CD1c-positive myeloid dendritic cell (primary cell): ENCODE results near the gene UROC1.

Source experiments
- DNase-seq: peaks from one replicate; pipeline ENCODE4 v3.0.0-alpha.2; 2016; ENCODE audit errors: extremely low spot score

Gene UROC1

DNA sequence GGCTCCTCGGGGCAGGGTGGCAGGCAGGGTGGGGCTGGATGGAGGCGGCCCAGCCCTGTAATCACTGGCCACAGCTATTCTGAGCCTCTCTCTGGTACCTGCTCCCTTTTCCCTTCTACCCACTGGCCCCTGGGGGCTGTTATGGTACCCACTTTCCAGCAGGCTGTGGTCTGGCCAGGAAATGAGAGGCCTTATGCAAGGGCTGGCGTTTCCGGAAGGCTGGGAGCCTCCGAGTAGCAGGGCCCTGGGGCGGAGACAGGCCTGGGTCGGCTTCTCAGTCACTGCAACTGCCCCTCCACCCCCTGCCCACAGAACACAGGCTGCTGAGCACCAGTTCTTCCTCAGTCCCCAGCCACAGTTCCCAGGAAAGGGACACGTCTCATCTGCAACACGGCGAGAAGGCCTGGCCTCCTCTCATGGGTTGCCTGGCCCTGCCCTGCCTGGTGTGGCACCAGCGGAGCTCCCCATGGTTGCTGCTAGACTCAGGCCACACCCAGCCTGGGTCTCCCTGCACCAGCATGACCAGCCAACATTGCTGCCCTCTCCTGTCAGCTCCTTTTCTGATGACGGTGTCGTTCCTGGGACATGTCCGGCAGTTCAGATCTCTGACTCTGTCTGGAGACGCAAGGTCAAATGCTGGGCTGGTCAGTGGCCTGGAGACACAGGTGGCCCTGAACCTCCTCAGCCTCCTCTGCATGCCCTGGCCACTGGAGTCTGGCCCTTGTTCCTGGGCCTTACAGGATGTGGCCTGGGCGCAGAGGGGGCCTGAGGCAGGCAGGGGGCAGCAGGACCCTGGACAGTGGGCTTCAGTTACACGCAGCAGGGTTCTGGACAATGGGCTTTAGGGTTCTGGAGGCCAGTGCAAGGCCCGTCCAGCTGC, 12.8 kb upstream of the UROC1 start:
- DNase-seq, result peak; percentile 77

DNA sequence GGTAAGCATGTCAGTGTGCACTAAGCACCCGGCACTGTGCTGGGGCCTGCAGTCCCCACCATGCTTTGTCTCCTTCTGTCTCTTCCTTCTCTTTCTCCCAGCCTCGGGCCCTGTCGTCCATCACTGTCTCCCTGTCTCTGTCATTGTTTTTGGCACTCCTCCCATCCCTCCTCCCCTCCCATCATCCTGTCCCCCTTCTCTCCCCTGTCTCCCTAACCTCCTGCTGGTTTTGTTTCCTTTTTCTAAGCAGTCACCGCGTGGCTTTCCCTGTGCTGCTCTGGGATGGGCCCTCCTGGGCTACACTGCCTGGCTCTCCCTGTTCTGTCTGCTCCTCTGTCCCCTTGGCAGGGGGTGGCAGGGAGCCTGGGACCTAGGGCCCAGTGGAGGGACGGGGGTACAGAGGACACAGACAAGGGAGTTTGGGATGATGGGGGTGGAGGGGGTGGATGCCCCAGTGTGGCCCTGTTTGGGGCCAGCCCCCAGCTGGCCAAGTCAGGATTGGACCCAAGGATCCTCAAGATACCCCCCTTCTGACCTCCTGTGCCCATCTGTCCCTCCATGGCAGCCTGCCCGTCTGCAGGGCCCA, 12.1 kb upstream of the UROC1 start:
- no peak for DNase-seq

DNA sequence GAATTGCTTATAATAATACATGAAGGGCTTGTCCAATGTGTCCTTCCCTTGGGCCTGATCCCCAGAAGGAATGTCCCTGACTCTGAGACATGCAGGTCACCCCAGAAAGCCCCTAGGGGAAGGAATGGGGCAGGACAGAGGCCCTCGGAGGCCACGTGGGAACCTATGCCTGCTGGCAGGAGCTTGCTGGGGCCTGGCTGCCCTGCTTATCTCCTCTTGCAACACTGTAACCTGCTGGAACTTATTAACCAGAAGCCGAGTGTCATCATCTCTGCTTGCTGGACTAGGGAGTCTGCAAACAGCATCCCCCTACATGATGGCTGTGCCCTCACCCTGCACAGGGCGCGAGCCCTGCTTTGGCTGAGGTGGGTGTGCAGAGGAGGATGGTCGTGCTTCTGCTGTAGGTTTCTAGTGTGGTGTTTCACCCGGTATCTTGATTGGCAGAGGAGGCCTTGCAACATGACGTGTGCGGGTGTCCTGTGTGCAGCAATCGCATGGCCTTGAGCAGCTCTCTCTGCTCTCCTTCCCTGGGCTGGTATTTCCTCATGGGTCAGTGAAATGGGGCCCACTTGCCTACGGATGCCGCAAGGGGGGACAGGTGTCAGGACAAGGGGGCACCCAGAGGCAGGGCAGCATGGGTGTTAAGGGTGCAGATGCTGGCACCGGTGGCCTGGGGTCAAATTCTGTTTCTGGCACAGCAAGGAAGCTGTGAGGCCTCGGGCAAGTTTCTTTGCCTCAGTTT, 11.4 kb upstream of the UROC1 start:
- peak; percentile 30 for DNase-seq

DNA sequence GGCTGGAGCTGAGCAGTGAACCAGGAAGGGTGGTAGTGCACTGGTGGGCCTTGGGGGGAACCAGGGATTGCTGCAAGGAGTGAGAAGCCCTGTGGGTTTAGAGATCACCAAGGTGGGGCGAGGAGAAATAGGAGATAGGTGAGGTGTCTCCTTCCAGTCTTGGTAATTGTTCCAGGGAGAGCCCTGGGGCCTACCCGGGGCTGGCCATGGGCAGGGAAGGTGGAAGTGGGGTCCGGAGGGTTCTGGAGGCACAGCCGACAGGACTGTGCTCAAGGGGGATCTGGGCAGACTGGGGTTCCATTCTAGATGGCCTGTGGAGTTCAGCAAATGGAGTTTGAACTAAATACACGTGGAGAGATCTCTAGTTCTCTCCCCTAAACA, 10.8 kb upstream of the UROC1 start:
- DNase-seq, result no peak

DNA sequence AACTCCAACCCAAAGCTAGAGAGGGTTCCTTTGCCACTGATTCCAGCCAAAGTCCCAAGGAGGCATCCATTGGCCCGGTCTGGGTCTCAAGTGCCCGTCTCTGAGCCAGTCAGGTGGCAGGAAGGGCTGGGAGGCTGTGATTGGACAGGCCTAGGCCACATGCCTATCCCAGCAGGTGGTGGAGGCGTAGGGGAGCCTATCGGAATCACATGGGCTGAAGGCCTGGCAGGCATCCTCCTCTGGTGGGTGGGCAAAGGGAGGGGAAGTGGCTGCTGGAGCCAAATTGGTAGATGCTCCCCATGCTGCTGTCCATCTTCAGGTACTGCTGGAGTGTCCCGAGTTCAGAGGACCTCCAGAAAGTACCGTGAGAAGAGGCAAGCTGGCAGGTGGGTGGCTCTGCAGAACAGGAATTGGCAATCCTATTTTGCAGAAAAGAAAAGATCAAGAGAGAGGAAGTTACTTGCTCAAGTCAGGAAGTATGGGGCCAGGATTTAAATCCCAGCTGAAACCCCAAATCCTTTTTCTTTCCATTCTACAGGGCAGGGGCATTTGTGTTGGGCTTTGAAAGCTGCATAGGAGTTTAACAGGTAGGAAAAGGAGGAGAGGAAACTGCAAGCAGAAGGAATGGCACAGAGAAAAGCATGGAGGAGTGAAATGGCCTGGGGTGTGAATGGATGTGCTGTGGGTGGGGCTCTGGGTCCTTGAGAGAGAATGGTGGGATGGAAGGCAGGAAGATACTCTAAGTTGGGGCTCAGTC, 10.1 kb upstream of the UROC1 start:
- DNase-seq, result peak; percentile 38

DNA sequence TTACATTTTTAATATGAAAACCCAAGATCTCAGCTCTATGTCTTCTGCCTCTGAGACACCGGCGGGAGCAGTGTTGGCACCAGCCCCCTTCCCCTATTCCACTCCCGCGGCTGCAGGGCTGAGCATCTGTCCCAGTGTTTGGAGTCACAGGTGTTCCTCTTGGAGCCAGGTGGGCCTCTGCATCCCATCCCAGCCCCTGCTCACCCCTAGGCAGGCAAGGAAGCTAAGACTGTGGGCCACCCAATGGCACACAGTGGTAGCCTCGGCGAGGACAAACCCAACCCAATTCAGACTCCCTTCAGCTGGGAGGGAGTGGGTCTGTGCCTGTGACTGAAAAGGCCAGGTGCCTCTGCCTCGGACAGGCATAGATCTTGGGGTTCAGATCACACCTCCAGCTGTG, 9.4 kb upstream of the UROC1 start:
- no peak for DNase-seq

DNA sequence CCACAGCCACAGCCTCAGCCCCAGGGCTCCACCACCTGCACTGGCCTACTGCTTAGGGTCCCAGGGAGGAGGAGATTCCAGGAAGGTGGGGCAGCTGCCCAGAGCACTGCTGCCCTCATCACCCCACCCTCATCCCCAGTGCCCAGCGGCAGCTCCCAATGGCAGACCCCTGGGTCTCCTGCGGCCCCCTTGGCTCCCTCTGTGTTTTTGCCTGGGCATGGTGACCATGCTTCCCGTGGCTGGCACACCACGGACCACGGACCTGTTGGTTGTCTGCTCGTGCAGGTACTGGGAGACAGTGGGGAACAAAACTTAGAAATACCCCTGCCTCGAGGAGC, 9.1 kb upstream of the UROC1 start:
- no peak for DNase-seq

DNA sequence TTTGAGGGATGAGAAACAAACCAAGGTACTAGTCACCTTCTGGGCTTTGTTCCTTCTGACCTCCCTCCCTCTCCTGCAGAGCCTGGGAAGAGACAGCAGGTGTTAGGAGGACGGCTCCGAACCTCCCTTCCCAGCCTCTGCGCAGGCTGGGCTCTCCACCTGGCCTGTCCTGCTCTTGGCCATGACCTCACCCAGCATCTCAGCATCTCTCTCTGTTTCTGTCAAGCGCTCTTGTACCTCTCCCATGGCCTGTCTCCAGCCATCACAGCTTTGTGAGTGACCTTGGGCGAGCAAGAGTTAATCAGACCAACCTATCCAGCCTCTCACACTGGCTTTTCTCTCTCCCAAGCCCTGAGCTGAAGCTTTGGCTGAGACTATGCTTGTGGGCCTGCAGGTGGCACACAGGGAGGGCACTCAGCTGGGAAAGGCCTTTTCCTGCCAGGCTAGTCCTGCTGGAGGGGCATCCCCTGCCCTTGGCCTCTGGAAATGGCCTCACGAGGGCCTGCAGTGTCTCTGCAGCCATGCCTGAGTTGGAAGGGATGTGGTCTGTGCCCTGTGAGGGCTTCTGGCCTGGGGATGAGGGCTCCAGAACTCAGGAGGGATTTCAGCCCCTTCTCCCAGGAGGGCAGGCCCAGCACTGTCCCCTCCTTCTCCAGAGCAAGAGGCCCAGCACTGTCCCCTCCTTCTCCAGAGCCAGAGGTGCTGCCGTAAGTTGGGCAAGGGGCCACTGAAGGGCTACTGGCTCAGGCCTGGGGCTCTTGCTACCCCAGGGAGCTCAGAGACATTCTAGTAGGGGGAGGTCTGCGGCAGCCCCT, 8.5 kb upstream of the UROC1 start:
- no peak for DNase-seq

DNA sequence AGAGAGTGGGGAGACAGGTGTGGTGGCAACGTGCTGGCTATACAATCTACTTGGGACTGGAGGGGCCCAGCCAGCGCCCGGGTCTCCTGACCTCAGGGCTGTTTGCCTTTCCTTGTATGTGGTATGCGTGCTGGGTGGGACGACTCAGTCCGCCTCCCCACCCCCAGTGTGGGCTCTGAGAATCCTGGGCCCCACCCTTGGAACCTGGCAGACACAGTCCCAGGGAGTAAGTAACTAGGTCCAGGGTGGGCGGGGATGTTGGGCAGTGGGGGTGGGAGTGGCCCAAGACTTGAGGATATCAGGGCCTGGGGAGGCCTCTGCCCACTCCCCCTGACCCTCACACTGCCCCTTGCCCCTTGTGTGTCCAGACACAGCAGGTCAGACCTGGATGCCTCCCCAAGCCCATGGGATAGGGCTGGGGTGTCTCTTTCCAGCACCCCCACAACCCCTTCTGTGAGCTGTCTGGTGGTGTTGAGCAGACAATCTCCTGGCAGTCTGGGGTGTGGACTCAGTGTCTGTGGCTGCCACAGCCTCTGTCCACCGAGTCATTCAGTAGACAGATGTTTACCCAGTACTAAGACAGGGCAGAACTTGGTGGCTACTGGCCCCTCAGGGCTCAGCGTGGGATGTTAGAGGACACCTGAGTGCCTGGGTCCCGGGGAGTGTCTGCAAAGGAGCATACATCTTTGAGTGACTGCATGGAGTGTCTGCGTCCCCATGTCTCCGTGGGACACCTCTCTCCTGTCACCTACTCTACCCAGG, 7.7 kb upstream of the UROC1 start:
- no peak for DNase-seq

DNA sequence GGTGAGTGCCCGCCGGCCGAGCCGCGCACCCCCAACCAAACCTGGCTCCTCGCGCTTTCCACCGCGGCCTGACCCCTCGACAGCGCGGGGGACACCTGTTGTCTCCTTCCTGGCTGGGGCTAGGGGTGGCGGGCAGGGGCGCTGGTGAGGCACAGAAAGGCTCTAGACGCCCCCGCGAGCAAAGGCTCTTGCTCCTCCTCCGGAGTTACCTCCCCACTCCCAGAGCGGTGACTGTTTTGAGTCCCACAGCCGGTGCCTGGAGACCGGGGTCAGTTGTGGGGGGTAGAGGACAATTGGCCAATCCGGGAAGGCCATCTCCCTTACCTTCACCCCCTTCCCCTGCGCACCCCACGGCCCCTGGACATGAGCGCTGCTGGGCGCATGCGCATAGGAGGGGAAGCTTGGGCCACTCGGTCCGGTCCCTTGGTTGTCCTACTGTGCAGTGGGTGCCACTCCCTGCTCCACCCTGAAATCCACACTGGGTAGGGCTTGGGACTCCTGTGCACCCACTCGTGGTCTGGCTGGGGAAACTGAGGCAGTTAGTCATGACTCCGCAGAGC, 6.9 kb upstream of the UROC1 start:
- DNase-seq, result peak; percentile 63

DNA sequence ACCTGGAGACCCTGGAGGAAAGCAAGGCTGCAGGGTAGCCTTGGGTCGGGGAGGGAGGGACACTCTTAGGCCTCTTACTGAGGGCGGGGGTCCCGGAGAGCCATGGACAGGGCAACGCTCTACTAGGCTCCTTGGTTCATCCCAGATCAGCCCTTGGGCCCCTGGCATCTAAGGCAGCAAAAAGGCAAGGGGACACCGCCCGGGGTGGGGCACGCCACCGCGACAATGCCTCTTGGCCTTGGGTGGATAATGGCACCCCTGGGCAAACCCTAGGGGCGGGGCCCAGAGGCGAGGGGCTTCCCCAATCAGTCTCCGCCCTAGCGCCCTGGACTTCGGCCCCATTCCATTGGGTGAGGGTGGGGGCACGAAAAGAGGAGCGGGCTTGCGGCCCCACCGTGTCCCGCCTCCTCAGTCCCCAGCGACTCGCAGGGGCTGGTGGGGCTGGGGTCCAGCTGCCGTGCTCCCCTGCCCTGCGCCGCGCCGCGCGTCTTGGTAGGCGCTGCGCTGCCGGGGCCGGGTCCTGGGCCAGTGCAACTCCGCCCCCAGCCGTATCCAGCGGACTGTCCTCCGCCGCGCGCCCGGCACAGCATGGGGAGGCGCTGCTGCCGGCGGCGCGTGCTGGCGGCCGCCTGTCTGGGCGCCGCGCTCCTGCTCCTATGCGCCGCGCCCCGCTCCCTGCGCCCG, 6.3 kb upstream of the UROC1 start, which contains the start of gene CHST13:
Gene CHST13 (plus strand): TSS at position 411 of the 684 bp plus-strand sequence. CDS start 178 bp downstream, at position 589.
- peak; percentile 78 for DNase-seq

DNA sequence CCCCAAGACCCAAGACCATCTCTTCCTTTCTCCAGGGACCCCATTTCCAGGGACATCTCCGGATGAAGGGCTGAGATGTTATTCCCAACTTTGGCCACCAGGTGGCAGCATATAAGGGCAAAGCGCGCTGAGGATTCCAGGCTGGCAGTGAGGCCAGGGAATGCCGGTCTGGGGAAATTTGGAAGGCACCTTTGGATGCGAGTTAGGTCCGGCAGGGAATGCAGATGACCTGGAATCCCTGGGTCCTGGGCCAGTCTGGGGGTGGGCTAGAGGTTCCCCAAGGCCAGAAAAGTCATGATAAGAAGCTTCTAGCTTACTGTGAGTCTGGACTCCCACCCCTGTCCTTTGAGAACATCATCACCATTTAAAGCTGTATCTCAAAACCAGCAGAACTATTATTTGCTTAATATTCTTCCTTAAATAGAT, 4.8 kb upstream of the UROC1 start:
- peak; percentile 68 for DNase-seq

DNA sequence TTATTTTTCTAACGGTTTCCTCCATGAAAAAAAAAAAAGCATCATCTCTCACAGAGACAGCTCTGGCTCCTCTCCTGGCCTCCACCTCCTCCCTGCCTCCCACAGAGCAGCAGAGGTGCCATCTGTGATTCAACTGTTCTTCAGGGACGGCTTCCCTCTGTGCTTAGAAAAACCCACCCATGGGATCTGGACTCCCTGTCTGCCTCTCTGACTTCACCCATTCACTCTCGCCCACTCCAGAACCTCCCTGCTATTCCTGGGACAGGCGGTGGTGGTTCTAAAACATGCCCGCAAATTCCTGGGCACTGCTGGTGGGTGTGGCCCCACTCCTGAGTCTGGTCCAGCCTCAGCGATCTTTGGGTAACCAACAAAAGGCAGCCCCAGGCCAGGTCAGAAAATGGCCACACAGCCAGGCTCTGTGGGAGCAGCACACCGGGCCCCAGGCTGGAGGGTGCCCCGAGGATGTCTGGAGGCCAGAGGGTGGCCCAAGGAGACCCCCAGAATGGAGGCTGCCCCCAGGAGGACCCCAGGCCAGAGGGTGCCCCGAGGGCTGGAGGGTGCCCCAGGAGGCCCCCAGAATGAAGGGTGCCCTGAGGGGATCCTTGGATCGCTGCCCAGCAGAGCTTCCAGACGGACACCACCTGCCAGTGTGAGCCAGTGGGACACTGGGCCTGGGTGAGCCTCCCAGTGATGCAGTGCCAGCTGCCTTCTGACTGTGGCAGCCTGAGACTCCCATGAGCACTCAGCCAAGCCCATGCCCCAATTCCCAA, 3.7 kb upstream of the UROC1 start:
- DNase-seq, result no peak

DNA sequence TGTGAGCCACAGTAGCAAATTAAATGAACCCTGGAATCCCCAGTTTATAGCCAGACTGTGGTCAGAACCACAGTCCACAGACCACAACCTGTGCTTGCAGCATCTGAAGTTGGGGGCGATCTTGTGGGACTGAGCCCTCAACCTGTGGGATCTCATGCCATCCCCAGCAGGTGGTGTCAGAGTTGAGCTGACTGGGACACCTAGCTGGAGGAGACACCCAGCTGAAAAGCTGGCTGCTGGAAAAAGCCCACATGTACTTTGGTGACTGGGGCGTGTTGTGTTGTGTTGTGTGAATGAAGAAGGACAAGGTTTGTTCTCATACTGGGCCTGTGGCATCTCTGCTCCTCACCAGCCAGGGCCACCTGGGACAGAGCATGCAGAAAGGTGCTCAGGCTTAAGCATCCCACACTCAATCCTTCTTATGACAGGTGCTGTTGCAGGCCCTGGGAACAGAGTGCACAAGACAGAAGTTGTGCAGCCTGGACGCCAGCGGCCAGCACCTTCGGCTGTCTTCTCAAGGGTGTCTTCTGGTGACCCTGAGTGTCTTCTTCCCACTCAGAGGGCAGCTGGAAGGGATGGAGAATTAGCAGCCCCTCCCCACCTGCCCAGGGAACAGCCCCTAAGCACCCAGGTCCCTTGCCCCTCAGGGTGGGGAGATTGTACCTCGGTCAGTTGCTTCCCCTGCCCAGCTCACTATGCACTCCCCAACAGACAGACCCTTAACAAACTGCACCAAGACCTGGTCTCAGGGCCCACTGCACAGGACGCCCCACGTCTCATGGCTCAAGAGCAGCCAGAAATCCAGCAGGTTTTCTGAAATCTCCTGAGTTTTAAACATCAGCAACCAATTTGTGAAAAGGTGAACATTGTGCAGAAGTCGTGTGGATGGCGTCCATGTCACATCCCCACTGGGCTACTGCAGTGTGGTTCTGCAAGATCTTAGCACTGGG, 2.2 kb upstream of the UROC1 start:
- DNase-seq, result no peak

DNA sequence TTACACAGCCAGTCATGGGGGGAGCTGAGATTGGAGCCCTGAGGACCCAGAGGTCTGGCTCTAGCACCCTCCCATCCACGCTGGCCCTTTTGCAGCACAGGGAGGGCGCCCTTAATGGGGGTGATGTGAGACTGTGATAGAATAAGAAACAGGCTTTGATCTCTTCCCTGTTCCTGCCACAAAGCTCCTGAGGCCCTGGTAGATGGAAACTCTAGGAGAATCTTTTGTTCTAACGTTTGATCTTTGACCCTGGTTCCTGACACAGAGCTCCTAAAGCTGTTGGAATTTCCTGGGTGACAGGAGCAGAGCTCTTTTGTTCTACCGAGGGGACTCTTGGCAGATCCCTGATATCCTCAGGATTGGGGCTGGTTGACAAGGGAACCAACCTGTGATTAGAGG, 1.2 kb upstream of the UROC1 start:
- no peak for DNase-seq

DNA sequence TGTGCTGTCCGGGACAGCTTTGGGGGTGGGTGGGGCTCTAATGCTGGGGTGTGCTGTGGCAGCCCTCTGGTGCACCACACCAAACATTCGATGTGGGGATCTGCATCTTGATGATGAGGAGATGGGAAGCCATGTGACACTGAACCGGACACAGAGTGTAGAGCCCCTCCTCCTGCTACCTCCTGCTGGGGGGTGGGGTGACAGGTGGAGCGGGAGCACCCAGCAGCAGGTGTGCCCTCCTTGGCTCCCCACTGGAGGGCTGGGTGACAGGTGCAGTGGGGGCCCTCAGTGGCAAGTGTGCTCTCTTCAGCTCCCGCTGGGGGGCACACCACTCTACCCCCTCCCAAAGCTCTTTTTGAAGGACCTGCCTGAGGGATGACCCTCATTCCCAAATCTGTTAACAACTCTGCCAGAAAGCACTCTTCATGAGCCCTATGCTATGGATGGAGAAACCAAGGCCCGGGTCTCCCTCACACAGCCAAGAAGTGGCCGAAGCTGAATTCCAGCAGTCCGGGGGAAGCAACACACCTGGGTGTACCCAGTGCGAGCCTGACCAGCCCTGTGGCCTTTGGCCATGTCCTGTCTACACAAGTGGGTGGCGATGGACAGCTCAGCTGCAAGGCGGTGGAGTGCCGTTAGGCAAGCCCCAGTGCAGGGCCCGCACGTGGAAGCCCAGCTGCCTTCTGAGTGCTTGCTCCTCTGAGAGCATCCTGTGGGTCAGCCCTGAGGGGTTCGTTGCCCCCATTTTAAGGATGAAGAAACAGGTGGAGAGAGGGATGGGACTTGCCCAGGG, 609 bp upstream of the UROC1 start:
- no peak for DNase-seq

DNA sequence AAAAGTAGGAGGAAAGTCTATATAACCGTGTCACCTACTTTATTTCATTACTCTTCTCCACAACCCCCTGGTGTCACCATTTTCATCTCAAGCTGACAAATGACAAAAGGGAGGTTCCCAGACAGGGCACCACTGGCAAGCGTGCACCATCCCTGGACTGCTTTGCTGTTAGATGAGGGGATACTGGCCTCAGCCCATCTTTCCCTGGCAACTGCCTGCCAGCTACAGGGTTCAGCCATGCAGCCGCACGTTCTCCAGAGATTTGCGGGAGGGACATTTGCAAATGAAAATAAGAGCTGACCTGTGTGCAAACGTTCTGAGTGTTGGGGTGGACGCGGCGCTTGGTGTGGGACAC, 660 bp downstream of the UROC1 start:
- no peak for DNase-seq
